NCI-H1092 treated with DMSO at 0.1 percent for 48 hours (cell line): ENCODE results near the gene TTC23.
"Not testable (repeated sequence)": the region's sequence is repeated elsewhere in the genome, so short reads cannot be mapped to it uniquely, and the experiment has no call there.

ENCODE experiments used
- DNase-seq: peaks from one replicate; lab custom pipeline; 2025; lab: John Stamatoyannopoulos, UW

Gene TTC23

GRCh38 chr15:99192181-99192580, 57.2 kb downstream of the TTC23 start:
- not testable (repeated sequence) for DNase-seq

GRCh38 chr15:99187936-99188335, 61.4 kb downstream of the TTC23 start:
- DNase-seq = no peak

GRCh38 chr15:99185414-99186130, 63.8 kb downstream of the TTC23 start:
- no peak for DNase-seq

- no peak for DNase-seq
Measured at GRCh38 chr15:99182791-99183190, 66.6 kb downstream of the TTC23 start.

GRCh38 chr15:99181545-99181971, 67.8 kb downstream of the TTC23 start:
- DNase-seq = no peak

GRCh38 chr15:99180964-99181306, 68.4 kb downstream of the TTC23 start:
- DNase-seq = no peak

GRCh38 chr15:99180086-99180963, 69.1 kb downstream of the TTC23 start:
- no peak for DNase-seq

- DNase-seq = no peak
Measured at GRCh38 chr15:99177679-99178078, 71.7 kb downstream of the TTC23 start.

- no peak for DNase-seq
Measured at GRCh38 chr15:99176757-99177156, 72.6 kb downstream of the TTC23 start.

GRCh38 chr15:99174567-99175395, 74.6 kb downstream of the TTC23 start:
- DNase-seq = no peak

- no peak for DNase-seq
Measured at GRCh38 chr15:99172989-99173388, 76.4 kb downstream of the TTC23 start.

GRCh38 chr15:99172171-99172570, 77.2 kb downstream of the TTC23 start:
- DNase-seq = no peak

- no peak for DNase-seq
Measured at GRCh38 chr15:99170476-99171065, 78.8 kb downstream of the TTC23 start.

GRCh38 chr15:99169769-99170311, 79.5 kb downstream of the TTC23 start:
- DNase-seq = no peak

GRCh38 chr15:99168601-99169580, 80.5 kb downstream of the TTC23 start:
- no peak for DNase-seq

GRCh38 chr15:99167640-99168039, 81.7 kb downstream of the TTC23 start:
- no peak for DNase-seq

- DNase-seq = no peak
Measured at GRCh38 chr15:99167201-99167600, 82.2 kb downstream of the TTC23 start.

GRCh38 chr15:99165956-99166689, 83.3 kb downstream of the TTC23 start:
- no peak for DNase-seq

- no peak for DNase-seq
Measured at GRCh38 chr15:99165020-99165790, 84.2 kb downstream of the TTC23 start.
